ENCODE data around the gene SLC4A1AP.

Gene SLC4A1AP

DNA sequence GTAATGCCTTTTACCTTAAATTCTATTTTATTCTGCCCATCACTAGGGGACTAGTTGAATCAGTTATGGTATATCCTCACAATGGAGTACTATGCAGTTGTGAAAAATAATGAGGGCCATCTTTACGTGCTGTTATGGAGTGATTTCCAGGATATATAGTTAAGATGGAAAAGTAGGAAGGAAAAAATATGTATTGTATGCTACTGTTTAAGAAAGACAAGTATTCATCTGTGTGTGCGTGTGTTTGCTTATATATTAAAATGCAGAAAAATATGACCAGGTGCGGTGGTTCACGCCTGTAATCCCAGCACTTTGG is 75.3 kb downstream of the SLC4A1AP start:
- DNase-seq (ENCODE audit: low read depth, low spot score) = no peak

DNA sequence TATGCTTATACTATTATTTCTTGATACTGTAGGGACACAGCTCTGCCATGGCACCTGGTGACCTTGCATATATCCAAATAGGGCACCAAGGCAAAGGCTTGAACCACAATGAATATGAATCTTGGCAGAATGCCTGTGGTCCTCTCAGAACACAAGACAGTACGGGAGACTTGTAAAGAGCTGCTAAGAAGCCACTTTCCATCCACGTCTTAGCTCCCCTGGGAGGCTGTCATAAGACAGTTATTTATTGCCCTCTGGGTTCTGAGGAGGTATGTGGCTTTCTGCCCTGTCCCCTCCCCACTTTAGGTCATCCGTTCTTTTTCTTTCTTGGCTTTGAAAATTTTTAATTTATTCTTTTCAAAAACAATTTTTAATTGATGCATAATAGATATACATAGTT is 78.0 kb downstream of the SLC4A1AP start:
- no peak for DNase-seq (ENCODE audit: low read depth, low spot score)

GRCh38 chr2:27742571-27742970 is 78.9 kb downstream of the SLC4A1AP start:
- no peak for DNase-seq (ENCODE audit: low read depth, low spot score)
